Gastrocnemius medialis (tissue), 4 donors: ENCODE data around the gene CTIF. TPM values are rescaled to one million over a fixed set of nuclear protein-coding genes. Genes with fewer than 3 reads are reported as not detected.
A peak's percentile ranks its signal among the peaks of the same experiment; 100 is the strongest.

Source experiments
- ATAC-seq, 2 donors: fragments of 150-250 bp; one replicate each; pipeline ENCODE4 v1.9.1; 2016
- DNase-seq, 2 donors: peaks; one replicate each; pipeline ENCODE4 v3.0.0-alpha.2; 2019
- H3K27ac ChIP-seq, 4 donors: fragments of 200-600 bp; sonication (generic); 1 replicate in 1 of 4; 2 replicates in 3 of 4; pipeline ENCODE4 v1.5.1; 2016 to 2018; ENCODE audit warnings: mild to moderate bottlenecking in 2 of 4, moderate library complexity in 1 of 4
- H3K27me3 ChIP-seq, 3 donors: fragments of 200-600 bp; sonication (generic) in 2 of 3; 1 replicate in 1 of 3; 2 replicates in 2 of 3; pipeline versions ENCODE4 v1.5.1 to v1.6.0; 2016 to 2019; ENCODE audit warnings: mild to moderate bottlenecking in 1 of 3, moderate library complexity in 1 of 3
- H3K36me3 ChIP-seq, 2 donors: fragments of 200-600 bp; sonication (generic) in 1 of 2; one replicate each; pipeline ENCODE4 v1.5.1; 2017 to 2018
- H3K4me1 ChIP-seq, 2 donors: fragments of 200-600 bp; sonication (generic) in 1 of 2; one replicate each; pipeline ENCODE4 v1.5.1; 2016 to 2017; ENCODE audit warnings: mild to moderate bottlenecking in 2 of 2
- H3K4me3 ChIP-seq, 4 donors: fragments of 200-600 bp; sonication (generic) in 3 of 4; 1 replicate in 1 of 4; 2 replicates in 3 of 4; pipeline ENCODE4 v1.5.1; 2016 to 2019; ENCODE audit warnings: mild to moderate bottlenecking in 2 of 4
- H3K9me3 ChIP-seq, 3 donors: fragments of 200-600 bp; sonication (generic) in 2 of 3; 1 replicate in 1 of 3; 2 replicates in 2 of 3; pipeline ENCODE4 v1.5.1; 2016 to 2019
- POLR2A ChIP-seq, 2 donors: fragments of 450-650 bp; IDR thresholded peaks; one replicate each; pipeline ENCODE4 v1.6.1; 2017; ENCODE audit warnings: antibody characterized with exemption in 2 of 2, mild to moderate bottlenecking in 2 of 2, moderate library complexity in 2 of 2
- in situ Hi-C, 4 donors: fragments of 200-750 bp; cut with MboI; loops; one replicate each; pipeline versions ENCODE4 v1.15.0 to v1.8.0; 2017; ENCODE audit warnings: low sequenced_read_pairs in 4 of 4
- intact Hi-C: fragments of 100-400 bp; cut with DNase I; formaldehyde crosslinking; loops from one replicate; pipeline ENCODE4 v1.15.1; 2023; ENCODE audit warnings: low total_unique reads
- total RNA-seq, 4 donors: library from RNA; depleted of rRNA; stranded (reverse); fragments of >200 nt; gene quantifications; one replicate each; pipeline versions ENCODE4 v1.1.0 to v1.2.3, GENCODE V29; 2016
- TF ChIP-seq, protein P1 (sequence below), 5 experiments: fragments of 450-650 bp in 3 of 5; fragments of 200-600 bp in 2 of 5; sonication (generic) in 2 of 5; IDR thresholded peaks in 4 of 5; conservative IDR thresholded peaks in 1 of 5; 1 replicate in 4 of 5; 2 replicates in 1 of 5; pipeline ENCODE4 v1.5.1; 2016 to 2019; ENCODE audit warnings: antibody characterized with exemption in 5 of 5, mild to moderate bottlenecking in 3 of 5, moderate library complexity in 3 of 5

The CTIF gene
- total RNA-seq, 4 donors from 2014 or later = 20.2 to 35.4 (median 23.1) TPM

DNA sequence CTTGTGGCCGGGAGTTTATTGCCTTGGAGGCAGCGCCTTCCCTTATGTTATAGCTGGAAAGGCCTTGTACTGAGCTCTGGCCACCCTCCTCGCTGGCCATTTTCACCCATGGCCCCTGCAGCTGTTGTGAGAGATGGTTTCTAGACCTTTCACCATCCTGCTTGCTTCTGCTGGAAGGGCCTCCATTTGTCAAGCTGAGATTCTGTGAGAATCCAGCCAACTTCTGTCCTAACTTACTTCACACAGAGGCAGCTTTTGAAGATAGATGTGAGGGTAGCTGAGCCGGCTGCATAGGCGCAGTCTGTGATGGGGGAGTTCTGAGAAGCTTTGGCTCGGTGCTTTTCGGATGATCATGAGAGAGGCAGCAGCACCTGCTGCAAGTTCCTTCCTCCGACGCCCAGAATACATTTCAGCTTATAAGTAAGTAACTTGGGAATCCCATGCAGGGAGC, 8.7 kb downstream of the CTIF start:
- Histone ChIP-seq H3K27me3 (no peaks in the 10 kb centered on the region), H3K4me1 (peaks cover 47 to 62% of the 10 kb centered on the region in 2 donors), H3K4me3 (no peak overlapping the region), H3K27ac (peak overlapping the region; percentile 53 to 77 (median 72)), H3K36me3 (no peaks in the 10 kb centered on the region), H3K9me3 (no peaks in the 10 kb centered on the region)
- intact Hi-C loops (loop anchor here (5.0 to 10.0 kb wide), 7 partner anchors 55 to 1737 kb away; partner anchors contain the start of genes ACAA2, C18orf32, CXXC1 and MBD1), in situ Hi-C loops (loop anchor here in 1 of 4 donors (25.0 kb wide), 1 partner anchor 390 kb away; no protein-coding TSS in a partner anchor)
- ATAC-seq (no peak), DNase-seq (no peak)
- TF ChIP-seq, protein P1, sequence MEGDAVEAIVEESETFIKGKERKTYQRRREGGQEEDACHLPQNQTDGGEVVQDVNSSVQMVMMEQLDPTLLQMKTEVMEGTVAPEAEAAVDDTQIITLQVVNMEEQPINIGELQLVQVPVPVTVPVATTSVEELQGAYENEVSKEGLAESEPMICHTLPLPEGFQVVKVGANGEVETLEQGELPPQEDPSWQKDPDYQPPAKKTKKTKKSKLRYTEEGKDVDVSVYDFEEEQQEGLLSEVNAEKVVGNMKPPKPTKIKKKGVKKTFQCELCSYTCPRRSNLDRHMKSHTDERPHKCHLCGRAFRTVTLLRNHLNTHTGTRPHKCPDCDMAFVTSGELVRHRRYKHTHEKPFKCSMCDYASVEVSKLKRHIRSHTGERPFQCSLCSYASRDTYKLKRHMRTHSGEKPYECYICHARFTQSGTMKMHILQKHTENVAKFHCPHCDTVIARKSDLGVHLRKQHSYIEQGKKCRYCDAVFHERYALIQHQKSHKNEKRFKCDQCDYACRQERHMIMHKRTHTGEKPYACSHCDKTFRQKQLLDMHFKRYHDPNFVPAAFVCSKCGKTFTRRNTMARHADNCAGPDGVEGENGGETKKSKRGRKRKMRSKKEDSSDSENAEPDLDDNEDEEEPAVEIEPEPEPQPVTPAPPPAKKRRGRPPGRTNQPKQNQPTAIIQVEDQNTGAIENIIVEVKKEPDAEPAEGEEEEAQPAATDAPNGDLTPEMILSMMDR (IDR thresholded peaks at IDR 0.05 in 4 of 5, conservative IDR thresholded peaks at IDR 0.05 in 1 of 5) = no peak
- no peak for TF ChIP-seq POLR2A (IDR thresholded peaks at IDR 0.05)

- H3K4me3 ChIP-seq = no peak overlapping the region
- H3K9me3 ChIP-seq = no peaks in the 10 kb centered on the region
- in situ Hi-C loops = loop anchor here in 1 of 4 donors (25.0 kb wide), 1 partner anchor 389 kb away; no protein-coding TSS in a partner anchor
- no peaks in the 10 kb centered on the region for H3K36me3 ChIP-seq
- DNase-seq = peak; percentile 53 to 84
- peak; percentile 88 to 93 for ATAC-seq
- H3K4me1 ChIP-seq = peaks cover 47 to 56% of the 10 kb centered on the region in 2 donors
- intact Hi-C loops = loop anchor here (5.0 to 10.0 kb wide), 7 partner anchors 54 to 1737 kb away; partner anchors contain the start of genes ACAA2, C18orf32, CXXC1 and MBD1
- TF ChIP-seq, protein P1 (IDR thresholded peaks at IDR 0.05 in 4 of 5, conservative IDR thresholded peaks at IDR 0.05 in 1 of 5) = no peak
- peak overlapping the region; percentile 53 to 77 (median 72) for H3K27ac ChIP-seq
- H3K27me3 ChIP-seq = no peaks in the 10 kb centered on the region
Measured at GRCh38 chr18:48548011-48548771, 9.4 kb downstream of the CTIF start.

- Histone ChIP-seq H3K4me1 (peaks cover 47 to 51% of the 10 kb centered on the region in 2 donors), H3K4me3 (no peak overlapping the region), H3K27ac (peak overlapping the region; percentile 53 to 77 (median 72)), H3K9me3 (no peaks in the 10 kb centered on the region), H3K27me3 (no peaks in the 10 kb centered on the region), H3K36me3 (no peaks in the 10 kb centered on the region)
- TF ChIP-seq, protein P1 (IDR thresholded peaks at IDR 0.05 in 4 of 5, conservative IDR thresholded peaks at IDR 0.05 in 1 of 5) = no peak
- TF ChIP-seq POLR2A (IDR thresholded peaks at IDR 0.05) = no peak
- intact Hi-C loops (loop anchor here (5.0 to 10.0 kb wide), 7 partner anchors 53 to 1736 kb away; partner anchors contain the start of genes ACAA2, C18orf32, CXXC1 and MBD1), in situ Hi-C loops (loop anchor here in 1 of 4 donors (25.0 kb wide), 1 partner anchor 388 kb away; no protein-coding TSS in a partner anchor)
- ATAC-seq (no peak), DNase-seq (no peak)
Measured at GRCh38 chr18:48548921-48549320, 10.1 kb downstream of the CTIF start.

DNA sequence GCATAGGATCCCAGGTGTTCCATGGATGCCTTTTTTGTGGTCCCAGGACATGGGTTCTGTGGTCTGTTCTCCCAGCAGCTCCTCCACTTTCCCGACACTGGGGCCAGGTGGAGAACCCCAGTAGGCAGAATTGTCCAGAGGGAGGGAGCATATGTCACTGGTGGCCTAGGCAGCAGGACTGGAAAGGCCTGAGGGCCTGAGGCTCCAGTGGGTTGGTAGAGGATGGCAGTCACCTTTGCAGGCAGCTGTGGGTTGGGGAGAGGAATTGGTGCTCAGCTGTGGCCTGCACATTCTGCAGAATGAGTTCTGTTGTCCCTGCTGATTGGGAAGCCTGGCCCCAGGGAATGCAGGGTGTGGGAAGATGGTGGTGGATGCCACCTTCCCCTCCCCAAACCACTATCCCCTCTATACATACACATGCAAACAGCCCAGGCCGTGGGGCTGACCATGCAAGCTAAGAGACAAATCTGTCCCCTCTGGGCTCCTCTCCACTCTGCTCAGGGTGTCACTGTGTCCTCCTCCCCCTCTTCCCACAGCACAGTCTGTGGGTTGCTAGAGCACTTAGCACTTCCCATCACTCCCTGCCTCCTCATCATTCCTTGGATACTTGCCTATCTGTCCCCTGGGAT, 11.4 kb downstream of the CTIF start:
- Histone ChIP-seq H3K4me3 (no peak overlapping the region), H3K9me3 (no peaks in the 10 kb centered on the region), H3K27ac (no peak overlapping the region), H3K36me3 (no peaks in the 10 kb centered on the region), H3K27me3 (no peaks in the 10 kb centered on the region), H3K4me1 (peaks cover 36 to 48% of the 10 kb centered on the region in 2 donors)
- TF ChIP-seq, protein P1 (IDR thresholded peaks at IDR 0.05 in 4 of 5, conservative IDR thresholded peaks at IDR 0.05 in 1 of 5) = no peak
- TF ChIP-seq POLR2A (IDR thresholded peaks at IDR 0.05) = no peak
- no peak for DNase-seq
- no peak for ATAC-seq
- intact Hi-C loops = no loop called here
- in situ Hi-C loops = no loop called here
